PC-3 (cell line): Measurements from ENCODE around the gene VWCE. TPM values are rescaled to one million over a fixed set of nuclear protein-coding genes. Genes with fewer than 3 reads are reported as not detected.

ENCODE experiments used
- ATAC-seq: fragments of 200-7000 bp; cut with Tn5 transposase; 2 replicates; pipeline ENCODE4 v1.9.1; 2020; ENCODE audit warnings: mild to moderate bottlenecking, moderate library complexity
- BruUV-seq: library from RNA; stranded (reverse); fragments of 400-500 nt; replicated peaks from 2 replicates; lab custom pipeline; 2021; lab: Mats Ljungman, UMichigan
- CTCF ChIA-PET: fragments of 300-600 bp; sonication (Branson Sonifier 250); formaldehyde crosslinking; loops from one replicate; lab custom pipeline; 2022; ENCODE audit warnings: antibody characterized with exemption; lab: Charles Lee
- POLR2A ChIA-PET: fragments of 300-600 bp; sonication (Branson Sonifier 250); formaldehyde crosslinking; loops from one replicate; lab custom pipeline; 2022; ENCODE audit warnings: antibody characterized with exemption; ENCODE audit not compliant: unreplicated experiment; lab: Charles Lee
- DNase-seq: peaks from one replicate; pipeline ENCODE4 v3.0.0-alpha.2; 2015
- H2AFZ ChIP-seq: fragments of 300-600 bp; sonication (generic); 2 replicates; pipeline ENCODE4 v1.6.0; 2016; ENCODE audit warnings: antibody characterized with exemption, low read length
- H3F3A ChIP-seq: fragments of 300-600 bp; sonication (generic); one replicate; pipeline ENCODE4 v1.6.0; 2017; ENCODE audit warnings: antibody characterized with exemption, low read length, control low read depth, mild to moderate bottlenecking; ENCODE audit not compliant: unreplicated experiment
- H3K27ac ChIP-seq: fragments of 300-600 bp; sonication (generic); 2 replicates; pipeline ENCODE4 v1.5.1; 2016; ENCODE audit warnings: mild to moderate bottlenecking, low read length
- H3K27me3 ChIP-seq: fragments of 300-600 bp; sonication (generic); 2 replicates; pipeline ENCODE4 v1.6.1; 2016; ENCODE audit warnings: low read length, mixed read lengths
- H3K36me3 ChIP-seq: fragments of 300-600 bp; sonication (generic); 2 replicates; pipeline ENCODE4 v1.6.1; 2016; ENCODE audit warnings: low read depth, mixed run types, low read length, mixed read lengths
- H3K4me1 ChIP-seq: fragments of 300-600 bp; sonication (generic); 2 replicates; pipeline ENCODE4 v1.5.1; 2016; ENCODE audit warnings: low read length; ENCODE audit not compliant: insufficient read depth
- H3K4me2 ChIP-seq: fragments of 300-600 bp; sonication (generic); 2 replicates; pipeline ENCODE4 v1.6.0; 2016; ENCODE audit warnings: low read length
- H3K4me3 ChIP-seq: fragments of 300-600 bp; sonication (generic); 2 replicates; pipeline ENCODE4 v1.5.1; 2016; ENCODE audit warnings: mild to moderate bottlenecking, low read length, mixed read lengths
- H3K79me2 ChIP-seq: fragments of 300-600 bp; sonication (generic); 2 replicates; pipeline ENCODE4 v1.6.1; 2017; ENCODE audit warnings: low read length, mixed read lengths
- H3K9ac ChIP-seq: fragments of 300-600 bp; sonication (generic); 2 replicates; pipeline ENCODE4 v1.6.0; 2016; ENCODE audit warnings: mild to moderate bottlenecking, low read length
- H3K9me2 ChIP-seq: fragments of 300-600 bp; sonication (generic); replicated peaks from 2 replicates; pipeline ENCODE4 v1.6.1; 2016; ENCODE audit warnings: mixed run types, low read length, mixed read lengths
- H3K9me3 ChIP-seq: fragments of 300-600 bp; sonication (generic); 2 replicates; pipeline ENCODE4 v1.6.1; 2016; ENCODE audit warnings: low read length, mixed read lengths
- H4K20me1 ChIP-seq: fragments of 300-600 bp; sonication (generic); 2 replicates; pipeline ENCODE4 v1.6.1; 2016; ENCODE audit warnings: low read length, mixed read lengths
- EZH2 ChIP-seq: fragments of 300-600 bp; sonication (generic); IDR thresholded peaks from one replicate; pipeline ENCODE4 v1.6.1; 2017; ENCODE audit warnings: antibody characterized with exemption, mild to moderate bottlenecking, low read length; ENCODE audit not compliant: unreplicated experiment
- EZH2phosphoT487 ChIP-seq: fragments of 300-600 bp; sonication (generic); IDR thresholded peaks from 2 replicates; pipeline ENCODE4 v1.6.1; 2018; ENCODE audit warnings: mild to moderate bottlenecking, antibody characterized with exemption, low read length, borderline replicate concordance
- intact Hi-C: fragments of 100-400 bp; cut with micrococcal nuclease; formaldehyde crosslinking; loops from 2 replicates; pipeline ENCODE4 v1.9.0; 2023
- total RNA-seq: library from RNA; depleted of rRNA; stranded (reverse); fragments of >200 nt; gene quantifications from 2 replicates; pipeline ENCODE4 v1.2.3, GENCODE V29; 2014
- TF ChIP-seq, protein P1 (sequence below): fragments of 300-600 bp; sonication (generic); conservative IDR thresholded peaks from 2 replicates; pipeline ENCODE4 v1.5.1; 2017; ENCODE audit warnings: antibody characterized with exemption, low read depth, mild to moderate bottlenecking, low read length

Gene VWCE
- total RNA-seq, 1 experiment from 2014 or later, result 0.15 TPM

GRCh38 chr11:61264371-61264770 lies 30.7 kb downstream of the VWCE start:
- TF ChIP-seq, protein P1, sequence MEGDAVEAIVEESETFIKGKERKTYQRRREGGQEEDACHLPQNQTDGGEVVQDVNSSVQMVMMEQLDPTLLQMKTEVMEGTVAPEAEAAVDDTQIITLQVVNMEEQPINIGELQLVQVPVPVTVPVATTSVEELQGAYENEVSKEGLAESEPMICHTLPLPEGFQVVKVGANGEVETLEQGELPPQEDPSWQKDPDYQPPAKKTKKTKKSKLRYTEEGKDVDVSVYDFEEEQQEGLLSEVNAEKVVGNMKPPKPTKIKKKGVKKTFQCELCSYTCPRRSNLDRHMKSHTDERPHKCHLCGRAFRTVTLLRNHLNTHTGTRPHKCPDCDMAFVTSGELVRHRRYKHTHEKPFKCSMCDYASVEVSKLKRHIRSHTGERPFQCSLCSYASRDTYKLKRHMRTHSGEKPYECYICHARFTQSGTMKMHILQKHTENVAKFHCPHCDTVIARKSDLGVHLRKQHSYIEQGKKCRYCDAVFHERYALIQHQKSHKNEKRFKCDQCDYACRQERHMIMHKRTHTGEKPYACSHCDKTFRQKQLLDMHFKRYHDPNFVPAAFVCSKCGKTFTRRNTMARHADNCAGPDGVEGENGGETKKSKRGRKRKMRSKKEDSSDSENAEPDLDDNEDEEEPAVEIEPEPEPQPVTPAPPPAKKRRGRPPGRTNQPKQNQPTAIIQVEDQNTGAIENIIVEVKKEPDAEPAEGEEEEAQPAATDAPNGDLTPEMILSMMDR, result no peak
- TF ChIP-seq EZH2phosphoT487, result no peak
- no peak for TF ChIP-seq EZH2
- ChIA-PET POLR2A (no interaction called here), CTCF (no interaction called here)
- no peak overlapping the region for H3K4me3 ChIP-seq
- no peaks in the 10 kb centered on the region for H4K20me1 ChIP-seq
- H3K9ac ChIP-seq, result no peak overlapping the region
- H3K27me3 ChIP-seq, result no peaks in the 10 kb centered on the region
- H3K4me1 ChIP-seq, result peaks cover 4% of the 10 kb centered on the region; the same call in 1 of the 2 replicates
- H3K9me3 ChIP-seq, result no peaks in the 10 kb centered on the region
- no peaks in the 10 kb centered on the region for H3K79me2 ChIP-seq
- no peak overlapping the region for H2AFZ ChIP-seq
- intact Hi-C loops, result no loop called here
- no peaks in the 10 kb centered on the region for H3F3A ChIP-seq
- DNase-seq (no peak), ATAC-seq (no peak)
- no peaks in the 10 kb centered on the region for H3K36me3 ChIP-seq
- BruUV-seq, result no TSS peak
- no peaks in the 10 kb centered on the region for H3K9me2 ChIP-seq
- no peak overlapping the region for H3K27ac ChIP-seq
- no peak overlapping the region for H3K4me2 ChIP-seq

DNA sequence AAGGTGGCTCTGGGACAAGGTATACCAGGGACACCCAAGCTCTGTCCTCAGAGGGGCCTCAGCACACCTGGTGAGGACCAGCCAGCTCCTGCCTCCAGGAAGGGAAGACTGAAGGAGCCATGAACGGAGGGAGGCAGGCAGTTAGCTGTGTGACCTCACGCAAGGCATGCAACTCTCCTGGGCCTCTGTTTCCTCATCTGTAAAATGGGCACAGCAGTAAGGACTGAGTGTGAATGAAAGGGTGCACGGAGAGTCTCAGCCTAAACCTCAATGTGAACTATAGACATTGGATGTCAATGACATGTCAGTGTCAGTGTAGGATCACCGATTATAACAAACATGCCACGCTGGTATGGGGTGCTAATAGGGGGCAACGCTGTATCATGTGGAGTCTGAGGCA lies 35.8 kb downstream of the VWCE start:
- H3K4me1 ChIP-seq, result no peaks in the 10 kb centered on the region
- H3K27me3 ChIP-seq, result no peaks in the 10 kb centered on the region
- TF ChIP-seq EZH2phosphoT487, result no peak
- TF ChIP-seq EZH2, result no peak
- TF ChIP-seq, protein P1, result no peak
- H3K27ac ChIP-seq, result no peak overlapping the region
- no peaks in the 10 kb centered on the region for H3F3A ChIP-seq
- H4K20me1 ChIP-seq, result no peaks in the 10 kb centered on the region
- no TSS peak for BruUV-seq
- ChIA-PET POLR2A (no interaction called here), CTCF (no interaction called here)
- no peak overlapping the region for H3K4me2 ChIP-seq
- ATAC-seq (no peak), DNase-seq (no peak)
- intact Hi-C loops, result loop anchor here (10.0 kb wide), 1 partner anchor 75 kb away; the partner anchor contains the start of genes DDB1 and TKFC
- no peaks in the 10 kb centered on the region for H3K79me2 ChIP-seq
- no peak overlapping the region for H2AFZ ChIP-seq
- no peak overlapping the region for H3K4me3 ChIP-seq
- H3K9me3 ChIP-seq, result no peaks in the 10 kb centered on the region
- no peaks in the 10 kb centered on the region for H3K36me3 ChIP-seq
- H3K9me2 ChIP-seq, result no peaks in the 10 kb centered on the region
- no peak overlapping the region for H3K9ac ChIP-seq

DNA sequence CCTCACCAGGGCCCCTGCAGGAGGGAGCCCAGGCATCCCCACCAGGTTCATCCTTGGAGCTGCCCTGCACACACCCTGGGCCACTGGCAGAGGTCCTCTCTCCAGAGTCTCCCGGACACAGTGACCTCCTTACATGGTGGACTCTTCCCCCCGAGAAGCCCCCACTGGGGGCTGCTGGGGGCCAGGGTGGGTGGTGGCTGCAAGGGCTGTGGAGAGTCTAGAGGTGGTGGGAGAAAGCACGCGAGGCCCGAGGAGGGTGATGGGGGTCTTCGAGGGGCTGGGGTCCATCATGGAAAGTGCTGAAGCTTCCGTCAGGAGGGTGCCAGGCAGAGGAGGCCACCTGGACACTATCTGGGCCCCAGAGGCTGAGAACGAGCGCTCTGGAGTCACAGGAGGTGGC lies 36.6 kb downstream of the VWCE start:
- ChIA-PET POLR2A (no interaction called here), CTCF (no interaction called here)
- Histone ChIP-seq H3K9me2 (no peaks in the 10 kb centered on the region), H3K9ac (no peak overlapping the region), H3K4me3 (no peak overlapping the region), H3K36me3 (no peaks in the 10 kb centered on the region), H3K4me2 (no peak overlapping the region), H3K27me3 (no peaks in the 10 kb centered on the region), H3K9me3 (no peaks in the 10 kb centered on the region), H3K79me2 (no peaks in the 10 kb centered on the region), H4K20me1 (no peaks in the 10 kb centered on the region), H3F3A (no peaks in the 10 kb centered on the region), H3K27ac (no peak overlapping the region), H3K4me1 (no peaks in the 10 kb centered on the region), H2AFZ (no peak overlapping the region)
- ATAC-seq, result no peak
- intact Hi-C loops, result loop anchor here (10.0 kb wide), 1 partner anchor 76 kb away; the partner anchor contains the start of genes DDB1 and TKFC
- no peak for TF ChIP-seq EZH2phosphoT487
- TF ChIP-seq EZH2, result no peak
- TF ChIP-seq, protein P1, result no peak
- BruUV-seq, result no TSS peak
- DNase-seq, result no peak
